ENCODE data around the gene USF1. TPM values are rescaled to one million over a fixed set of nuclear protein-coding genes. Genes with fewer than 3 reads are reported as not detected.

USF1 gene
- total and polyA plus RNA-seq, 9 of the 15 experiments (the other 6 are each of a cell fraction or from before 2014, with no cell fraction given): 7.4 to 60.2 (median 54.2) TPM

DNA sequence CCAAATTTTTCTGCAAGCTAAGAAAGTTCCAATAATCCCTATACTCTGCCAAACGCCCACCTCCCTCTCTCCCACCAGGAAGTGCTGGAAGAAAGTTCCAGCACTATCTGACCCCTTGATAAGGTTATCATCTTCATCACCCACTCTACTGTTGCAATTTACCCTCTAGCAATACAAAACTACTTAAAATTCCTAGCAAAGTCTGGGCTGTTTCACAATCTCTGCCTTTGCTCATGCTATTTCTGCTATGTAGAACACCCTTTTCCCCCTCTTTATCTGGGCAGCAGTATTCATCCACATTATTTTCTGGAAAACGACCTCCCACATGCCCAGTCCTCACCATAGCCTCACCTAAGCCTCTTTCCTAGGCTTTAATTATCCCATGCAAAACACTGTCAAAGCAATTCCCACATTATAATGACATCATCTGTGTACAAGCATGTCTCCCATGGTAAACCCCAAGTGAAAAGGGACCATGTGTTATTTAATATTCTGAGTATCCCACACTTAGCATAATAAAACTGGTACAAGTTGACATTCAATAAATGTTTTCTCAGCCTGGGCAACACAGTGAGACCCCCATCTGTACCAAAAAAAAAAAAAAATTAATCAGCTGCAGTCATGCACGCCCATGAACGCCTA lies 36.8 kb downstream of the USF1 start (continued):
- TF ChIP-seq ZNF431 (CRISPR knock-in tag; IDR thresholded peaks at IDR 0.05) (no peak), POLR2AphosphoS2 (IDR thresholded peaks at IDR 0.05; ENCODE audit: low read length) (no peak), RBM25 (IDR thresholded peaks at IDR 0.05; ENCODE audit: low read depth, low read length, severe bottlenecking) (peak; percentile 57), SETDB1 (IDR thresholded peaks at IDR 0.05; ENCODE audit: low read length) (no peak), ZNF274 (IDR thresholded peaks at IDR 0.05; ENCODE audit: borderline replicate concordance, low read depth, low read length) (no peak), HSF4 (CRISPR knock-in tag; IDR thresholded peaks at IDR 0.05; ENCODE audit: borderline replicate concordance) (no peak), STAT5B (CRISPR knock-in tag; IDR thresholded peaks at IDR 0.05) (no peak), TRIM24 (IDR thresholded peaks at IDR 0.05) (no peak), CEBPB (tag; IDR thresholded peaks at IDR 0.05) (peak; percentile 80), HLTF (IDR thresholded peaks at IDR 0.05) (no peak), ZNF780A (CRISPR knock-in tag; IDR thresholded peaks at IDR 0.05) (no peak), JUND (IDR thresholded peaks at IDR 0.05; ENCODE audit: borderline replicate concordance, low read depth, low read length) (no peak), JUND (tag; IDR thresholded peaks at IDR 0.05; ENCODE audit: borderline replicate concordance, low read depth, low read length) (peak; percentile 9; the same call in 1 of the 3 replicates), BHLHE40 (IDR thresholded peaks at IDR 0.05; ENCODE audit: low read length) (no peak)
- TF ChIP-seq, protein P1, sequence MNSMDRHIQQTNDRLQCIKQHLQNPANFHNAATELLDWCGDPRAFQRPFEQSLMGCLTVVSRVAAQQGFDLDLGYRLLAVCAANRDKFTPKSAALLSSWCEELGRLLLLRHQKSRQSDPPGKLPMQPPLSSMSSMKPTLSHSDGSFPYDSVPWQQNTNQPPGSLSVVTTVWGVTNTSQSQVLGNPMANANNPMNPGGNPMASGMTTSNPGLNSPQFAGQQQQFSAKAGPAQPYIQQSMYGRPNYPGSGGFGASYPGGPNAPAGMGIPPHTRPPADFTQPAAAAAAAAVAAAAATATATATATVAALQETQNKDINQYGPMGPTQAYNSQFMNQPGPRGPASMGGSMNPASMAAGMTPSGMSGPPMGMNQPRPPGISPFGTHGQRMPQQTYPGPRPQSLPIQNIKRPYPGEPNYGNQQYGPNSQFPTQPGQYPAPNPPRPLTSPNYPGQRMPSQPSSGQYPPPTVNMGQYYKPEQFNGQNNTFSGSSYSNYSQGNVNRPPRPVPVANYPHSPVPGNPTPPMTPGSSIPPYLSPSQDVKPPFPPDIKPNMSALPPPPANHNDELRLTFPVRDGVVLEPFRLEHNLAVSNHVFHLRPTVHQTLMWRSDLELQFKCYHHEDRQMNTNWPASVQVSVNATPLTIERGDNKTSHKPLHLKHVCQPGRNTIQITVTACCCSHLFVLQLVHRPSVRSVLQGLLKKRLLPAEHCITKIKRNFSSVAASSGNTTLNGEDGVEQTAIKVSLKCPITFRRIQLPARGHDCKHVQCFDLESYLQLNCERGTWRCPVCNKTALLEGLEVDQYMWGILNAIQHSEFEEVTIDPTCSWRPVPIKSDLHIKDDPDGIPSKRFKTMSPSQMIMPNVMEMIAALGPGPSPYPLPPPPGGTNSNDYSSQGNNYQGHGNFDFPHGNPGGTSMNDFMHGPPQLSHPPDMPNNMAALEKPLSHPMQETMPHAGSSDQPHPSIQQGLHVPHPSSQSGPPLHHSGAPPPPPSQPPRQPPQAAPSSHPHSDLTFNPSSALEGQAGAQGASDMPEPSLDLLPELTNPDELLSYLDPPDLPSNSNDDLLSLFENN (IDR thresholded peaks at IDR 0.05; ENCODE audit: low read depth in 2 of 2, low read length in 2 of 2): no peak
- TF ChIP-seq, protein P2, sequence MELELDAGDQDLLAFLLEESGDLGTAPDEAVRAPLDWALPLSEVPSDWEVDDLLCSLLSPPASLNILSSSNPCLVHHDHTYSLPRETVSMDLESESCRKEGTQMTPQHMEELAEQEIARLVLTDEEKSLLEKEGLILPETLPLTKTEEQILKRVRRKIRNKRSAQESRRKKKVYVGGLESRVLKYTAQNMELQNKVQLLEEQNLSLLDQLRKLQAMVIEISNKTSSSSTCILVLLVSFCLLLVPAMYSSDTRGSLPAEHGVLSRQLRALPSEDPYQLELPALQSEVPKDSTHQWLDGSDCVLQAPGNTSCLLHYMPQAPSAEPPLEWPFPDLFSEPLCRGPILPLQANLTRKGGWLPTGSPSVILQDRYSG (tag; conservative IDR thresholded peaks at IDR 0.05; ENCODE audit: low read depth): no peak
